ENCODE data around the gene NPL.

DNA sequence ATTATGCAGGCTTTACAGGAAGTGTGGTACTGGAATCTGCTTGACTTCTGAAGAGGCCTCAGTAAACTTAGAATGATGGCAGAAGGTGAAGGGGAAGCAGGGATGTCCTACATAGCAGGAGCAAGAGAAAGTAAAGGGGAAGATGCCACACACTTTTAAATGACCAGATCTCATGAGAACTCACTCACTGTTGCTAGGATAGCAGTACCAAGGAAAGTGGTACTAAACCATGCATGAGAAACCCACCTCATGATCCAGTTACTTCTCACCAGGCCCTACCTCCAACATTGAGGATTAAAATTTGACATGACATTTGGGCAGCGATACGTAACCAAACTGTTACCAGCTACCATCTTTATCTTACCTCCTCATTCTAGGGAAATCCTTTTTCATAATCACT is 59.2 kb downstream of the NPL start:
- TF ChIP-seq CTCF (IDR thresholded peaks at IDR 0.05) (no peak), POLR2A (IDR thresholded peaks at IDR 0.05) (no peak)
